GM12872 (cell line): ENCODE data around the gene TMEM245.

Source experiments
- CTCF ChIP-seq: IDR thresholded peaks from 3 replicates; pipeline ENCODE4 v1.5.1; 2011; ENCODE audit warnings: low read depth, mild to moderate bottlenecking, low read length, moderate library complexity; ENCODE audit not compliant: insufficient read depth

Gene TMEM245

GRCh38 chr9:108973895-108974294, 145.9 kb downstream of the TMEM245 start:
- TF ChIP-seq CTCF: no peak

DNA sequence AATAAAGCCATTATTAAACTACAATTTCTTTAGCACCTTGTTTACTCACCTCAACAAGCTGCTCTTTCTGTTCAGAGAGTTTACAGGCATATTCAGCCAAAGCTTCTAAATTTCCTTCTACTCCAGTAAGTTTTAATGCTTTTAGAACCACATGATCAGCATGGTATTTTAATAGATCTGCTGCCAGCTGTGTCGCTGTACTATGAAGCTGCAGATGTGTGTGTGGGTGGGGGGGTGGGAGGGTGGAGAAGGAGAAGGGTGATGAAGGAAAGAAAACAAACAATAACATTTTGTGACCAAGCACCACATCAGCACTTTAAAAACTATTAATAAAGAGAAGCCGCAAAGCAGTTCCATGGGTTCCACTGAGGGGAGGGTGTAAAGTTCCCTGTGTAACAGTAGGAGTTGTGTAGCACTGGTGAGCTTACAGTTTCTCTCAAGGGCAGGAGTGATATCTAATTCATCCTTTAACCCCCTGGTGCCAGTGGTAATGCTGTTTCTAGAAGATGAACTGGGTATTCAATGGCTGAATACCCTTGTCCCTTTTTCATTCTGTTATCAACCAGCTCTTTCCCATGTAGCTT, 147.0 kb downstream of the TMEM245 start:
- TF ChIP-seq CTCF: no peak

DNA sequence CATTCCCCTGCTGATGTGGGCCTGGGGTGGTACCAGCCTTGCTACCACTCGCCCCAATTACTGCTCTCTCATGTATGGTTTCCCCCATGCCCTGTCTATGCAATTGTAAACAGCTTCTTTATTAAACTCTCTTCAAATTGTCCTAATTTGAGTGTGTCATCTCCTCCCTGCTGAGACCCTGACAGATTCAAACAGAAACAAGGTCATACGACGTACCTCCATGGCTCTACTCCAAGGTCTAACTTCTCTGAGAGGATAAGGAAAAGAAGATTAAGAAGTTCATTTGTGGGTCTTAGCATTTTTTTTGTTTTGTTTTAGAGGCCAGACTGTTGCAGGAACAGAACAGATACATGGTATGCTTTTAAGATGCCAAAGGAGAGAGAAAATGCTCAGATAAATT, 147.6 kb downstream of the TMEM245 start:
- no peak for TF ChIP-seq CTCF

DNA sequence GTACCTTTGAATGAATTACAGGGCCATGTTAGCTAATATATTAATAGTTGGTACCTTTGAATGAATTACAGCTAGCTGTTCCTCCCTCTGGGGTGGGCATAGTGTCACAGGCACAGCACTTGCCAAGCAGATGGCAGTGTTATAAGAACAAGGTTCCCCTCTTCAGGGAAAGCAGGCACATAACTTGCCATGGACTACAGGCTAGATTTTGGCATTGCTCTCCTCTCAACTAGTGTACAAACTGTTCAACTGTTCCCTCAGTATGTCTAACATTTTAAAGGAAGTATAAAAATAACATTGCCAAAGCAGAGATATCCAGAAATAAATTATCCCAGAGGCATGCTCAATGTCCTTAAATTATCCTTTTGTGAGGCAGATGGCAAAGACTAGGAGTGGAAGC, 151.8 kb downstream of the TMEM245 start:
- TF ChIP-seq CTCF: no peak
